Lung (tissue), 16 donors: ENCODE results near the gene LRRK2. TPM values are rescaled to one million over a fixed set of nuclear protein-coding genes. Genes with fewer than 3 reads are reported as not detected.
A peak's percentile ranks its signal among the peaks of the same experiment; 100 is the strongest.

Experiments used
- ATAC-seq: fragments of 200-7000 bp; cut with Tn5 transposase; one replicate; pipeline ENCODE4 v1.9.1; 2020; ENCODE audit warnings: moderate number of reproducible peaks; ENCODE audit not compliant: insufficient read depth, low FRiP score
- DNase-seq, 3 donors: peaks; one replicate each; pipeline ENCODE4 v3.0.0-alpha.2; 2013 to 2017
- H3K27ac ChIP-seq, 2 donors: one replicate each; pipeline ENCODE4 v1.5.1; 2013; ENCODE audit warnings: mild to moderate bottlenecking in 2 of 2, moderate library complexity in 2 of 2, control low read depth in 1 of 2, inconsistent platforms in 1 of 2, low read depth in 1 of 2, low read length in 1 of 2
- H3K27me3 ChIP-seq, 3 donors: one replicate each; pipeline ENCODE4 v1.5.1; 2013; ENCODE audit warnings: low read length in 2 of 3; ENCODE audit not compliant: control insufficient read depth in 3 of 3, insufficient read depth in 3 of 3
- H3K36me3 ChIP-seq, 4 donors: one replicate each; pipeline ENCODE4 v1.5.1; 2013; ENCODE audit warnings: low read length in 4 of 4, mild to moderate bottlenecking in 1 of 4, moderate library complexity in 1 of 4; ENCODE audit not compliant: control insufficient read depth in 4 of 4, insufficient read depth in 4 of 4
- H3K4me1 ChIP-seq, 5 donors: one replicate each; pipeline ENCODE4 v1.5.1; 2013; ENCODE audit warnings: low read length in 5 of 5, mild to moderate bottlenecking in 2 of 5, moderate library complexity in 1 of 5; ENCODE audit not compliant: control insufficient read depth in 5 of 5, insufficient read depth in 5 of 5
- H3K4me3 ChIP-seq: one replicate; pipeline ENCODE4 v1.5.1; 2013; ENCODE audit warnings: mild to moderate bottlenecking, control low read depth, moderate library complexity
- H3K9ac ChIP-seq, 2 donors: one replicate each; pipeline ENCODE4 v1.5.1; 2013; ENCODE audit warnings: low read length in 2 of 2, control low read depth in 1 of 2; ENCODE audit not compliant: insufficient read depth in 1 of 2
- H3K9me3 ChIP-seq, 4 donors: one replicate each; pipeline ENCODE4 v1.5.1; 2013; ENCODE audit warnings: low read length in 3 of 4, mild to moderate bottlenecking in 1 of 4, moderate library complexity in 1 of 4; ENCODE audit not compliant: control insufficient read depth in 4 of 4, insufficient read depth in 3 of 4
- WGBS, 2 donors: extraction: QIAGEN DNeasy Blood & Tissue Kit; methylation state at CpG; one replicate each; pipeline ENCODE4 v1.1.7; 2013; 5-methylcytosine and 5-hydroxymethylcytosine counted together
- long read RNA-seq, 5 donors: transcript quantifications; one replicate each; lab custom pipeline, GENCODE V29; 2026
- polyA plus RNA-seq, 2 donors: library from polyadenylated mRNA; stranded (reverse); fragments of 200-250 nt; gene quantifications; one replicate each; pipeline ENCODE4 v1.2.1, GENCODE V29; 2013
- total RNA-seq, 2 donors: library from RNA; depleted of rRNA in 1 of 2; stranded (reverse); fragments of >200 nt in 1 of 2; gene quantifications; one replicate each; pipeline ENCODE4 v1.2.1, GENCODE V29; 2014 to 2021
- TF ChIP-seq, protein P1 (sequence below): IDR thresholded peaks from 2 replicates; pipeline ENCODE4 v1.5.1; 2012; ENCODE audit warnings: mild to moderate bottlenecking; ENCODE audit errors: control extremely low read depth, extremely low read depth
- donor health status: control.
- donor health status: control.
- donor health status: Bipolar disorder and iron deficiency.
- donor health status: healthy.
- donor health status: DM: yes; HTN: yes; CAD: no.

The LRRK2 gene
- total RNA-seq, result 100 to 1,000 TPM; 262 to 276 TPM
- 100 to 1,000 TPM in 1 of 2 donors, 10 to 100 TPM in 1; 74.3 to 124 TPM for polyA plus RNA-seq
- long read RNA-seq, donor 1, result 0 reads
- long read RNA-seq, donor 2, result 0 reads
- long read RNA-seq, donor 3, result 0 reads
- long read RNA-seq, donor 4, result 0 reads
- long read RNA-seq, donor 5, result 0 reads

- Histone ChIP-seq H3K9ac (peak within 1 kb of the TSS; percentile 8 to 59), H3K9me3 (no peaks in the 10 kb centered on the region), H3K36me3 (no peaks in the 10 kb centered on the region), H3K4me3 (peak within 1 kb of the TSS; percentile 77), H3K27me3 (peaks cover 0 to 4% (median 3%) of the 10 kb centered on the region in 3 donors), H3K27ac (peak within 1 kb of the TSS; percentile 91 to 98), H3K4me1 (peaks cover 0 to 5% (median 2%) of the 10 kb centered on the region in 5 donors)
- TF ChIP-seq, protein P1, sequence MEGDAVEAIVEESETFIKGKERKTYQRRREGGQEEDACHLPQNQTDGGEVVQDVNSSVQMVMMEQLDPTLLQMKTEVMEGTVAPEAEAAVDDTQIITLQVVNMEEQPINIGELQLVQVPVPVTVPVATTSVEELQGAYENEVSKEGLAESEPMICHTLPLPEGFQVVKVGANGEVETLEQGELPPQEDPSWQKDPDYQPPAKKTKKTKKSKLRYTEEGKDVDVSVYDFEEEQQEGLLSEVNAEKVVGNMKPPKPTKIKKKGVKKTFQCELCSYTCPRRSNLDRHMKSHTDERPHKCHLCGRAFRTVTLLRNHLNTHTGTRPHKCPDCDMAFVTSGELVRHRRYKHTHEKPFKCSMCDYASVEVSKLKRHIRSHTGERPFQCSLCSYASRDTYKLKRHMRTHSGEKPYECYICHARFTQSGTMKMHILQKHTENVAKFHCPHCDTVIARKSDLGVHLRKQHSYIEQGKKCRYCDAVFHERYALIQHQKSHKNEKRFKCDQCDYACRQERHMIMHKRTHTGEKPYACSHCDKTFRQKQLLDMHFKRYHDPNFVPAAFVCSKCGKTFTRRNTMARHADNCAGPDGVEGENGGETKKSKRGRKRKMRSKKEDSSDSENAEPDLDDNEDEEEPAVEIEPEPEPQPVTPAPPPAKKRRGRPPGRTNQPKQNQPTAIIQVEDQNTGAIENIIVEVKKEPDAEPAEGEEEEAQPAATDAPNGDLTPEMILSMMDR, result no peak
- peak; percentile 75 to 85 (median 81) for DNase-seq
- WGBS, 2 donors, result 1 to 2% methylated on average over 76 to 78 of the region's 78 CpGs
- peak; percentile 89 for ATAC-seq
Measured at GRCh38 chr12:40224439-40225291, at the start of gene LRRK2. Gene LRRK2, plus strand, starts transcription at chr12:40224997. Its CDS starts 135 bp downstream, at chr12:40225132.

GRCh38 chr12:40175045-40175444 lies 49.8 kb upstream of the LRRK2 start:
- WGBS, 2 donors, result 69 to 79% methylated on average over 2 of the region's 2 CpGs
- H3K27ac ChIP-seq, result no peak overlapping the region
- H3K4me3 ChIP-seq, result no peak overlapping the region
- no peak for DNase-seq
- no peak overlapping the region for H3K9ac ChIP-seq
- H3K9me3 ChIP-seq, result no peaks in the 10 kb centered on the region
- H3K27me3 ChIP-seq, result no peaks in the 10 kb centered on the region
- no peaks in the 10 kb centered on the region for H3K36me3 ChIP-seq
- no peaks in the 10 kb centered on the region for H3K4me1 ChIP-seq
- ATAC-seq, result no peak
- TF ChIP-seq, protein P1, result no peak

DNA sequence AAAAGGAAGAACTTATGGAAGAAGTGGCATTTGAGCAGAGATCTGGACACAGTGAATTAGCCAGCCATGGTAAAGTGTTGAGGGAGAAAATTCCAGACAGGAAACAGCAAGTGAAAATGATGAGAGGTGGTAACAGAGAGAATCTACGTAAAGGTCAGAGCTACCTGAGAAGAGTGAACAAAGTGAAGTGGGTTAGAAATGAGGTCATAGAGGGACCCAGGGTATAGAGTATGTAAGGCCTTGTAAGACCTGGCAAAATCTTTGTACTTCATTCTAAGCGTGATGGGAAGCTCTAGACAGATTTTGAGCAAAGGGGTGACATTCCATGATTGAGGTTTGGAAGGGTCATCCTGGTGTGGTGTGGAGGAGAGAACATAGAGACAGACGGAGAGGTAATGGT lies 49.3 kb upstream of the LRRK2 start:
- WGBS, 2 donors, result 87 to 91% methylated on average over 3 of the region's 3 CpGs

More for the DNA sequence above, 49.3 kb upstream of the LRRK2 start:
- H3K9me3 ChIP-seq, result no peaks in the 10 kb centered on the region
- ATAC-seq (no peak), DNase-seq (no peak)
- no peaks in the 10 kb centered on the region for H3K4me1 ChIP-seq
- H3K9ac ChIP-seq, result no peak overlapping the region
- H3K27me3 ChIP-seq, result no peaks in the 10 kb centered on the region
- no peak overlapping the region for H3K27ac ChIP-seq
- H3K36me3 ChIP-seq, result no peaks in the 10 kb centered on the region
- H3K4me3 ChIP-seq, result no peak overlapping the region
- TF ChIP-seq, protein P1, result no peak
